ENCODE measurements around the gene CHCHD5.

The CHCHD5 gene

GRCh38 chr2:112540906-112541305, 43.5 kb upstream of the CHCHD5 start:
- Histone ChIP-seq H3K9me3 (ENCODE audit: control insufficient read depth, insufficient read depth, low read length) (no peaks in the 10 kb centered on the region), H3K27me3 (ENCODE audit: control insufficient read depth, low read length) (no peaks in the 10 kb centered on the region), H3K9me2 (replicated peaks; ENCODE audit: control insufficient read depth, low read length) (no peaks in the 10 kb centered on the region), H3K4me1 (ENCODE audit: control insufficient read depth, low read length) (peaks cover 26% of the 10 kb centered on the region), H3F3A (ENCODE audit: control insufficient read depth, insufficient read depth) (peaks cover 12% of the 10 kb centered on the region), H3K4me2 (ENCODE audit: low read length) (peak overlapping the region; percentile 85), H4K20me1 (ENCODE audit: control insufficient read depth, insufficient read depth, low read depth, low read length) (peaks cover 13% of the 10 kb centered on the region; the same call in 1 of the 2 replicates), H3K36me3 (ENCODE audit: control insufficient read depth, low read length) (peaks cover 29% of the 10 kb centered on the region), H3K27ac (ENCODE audit: low read depth, low read length) (peak overlapping the region; percentile 77), H3K4me3 (ENCODE audit: low read length) (peak overlapping the region; percentile 97), H3K79me2 (ENCODE audit: control insufficient read depth, low read length) (peaks cover 48% of the 10 kb centered on the region)
- TF ChIP-seq EZH2phosphoT487 (IDR thresholded peaks at IDR 0.05; ENCODE audit: borderline replicate concordance, low read length): no peak
- TF ChIP-seq, protein P1, sequence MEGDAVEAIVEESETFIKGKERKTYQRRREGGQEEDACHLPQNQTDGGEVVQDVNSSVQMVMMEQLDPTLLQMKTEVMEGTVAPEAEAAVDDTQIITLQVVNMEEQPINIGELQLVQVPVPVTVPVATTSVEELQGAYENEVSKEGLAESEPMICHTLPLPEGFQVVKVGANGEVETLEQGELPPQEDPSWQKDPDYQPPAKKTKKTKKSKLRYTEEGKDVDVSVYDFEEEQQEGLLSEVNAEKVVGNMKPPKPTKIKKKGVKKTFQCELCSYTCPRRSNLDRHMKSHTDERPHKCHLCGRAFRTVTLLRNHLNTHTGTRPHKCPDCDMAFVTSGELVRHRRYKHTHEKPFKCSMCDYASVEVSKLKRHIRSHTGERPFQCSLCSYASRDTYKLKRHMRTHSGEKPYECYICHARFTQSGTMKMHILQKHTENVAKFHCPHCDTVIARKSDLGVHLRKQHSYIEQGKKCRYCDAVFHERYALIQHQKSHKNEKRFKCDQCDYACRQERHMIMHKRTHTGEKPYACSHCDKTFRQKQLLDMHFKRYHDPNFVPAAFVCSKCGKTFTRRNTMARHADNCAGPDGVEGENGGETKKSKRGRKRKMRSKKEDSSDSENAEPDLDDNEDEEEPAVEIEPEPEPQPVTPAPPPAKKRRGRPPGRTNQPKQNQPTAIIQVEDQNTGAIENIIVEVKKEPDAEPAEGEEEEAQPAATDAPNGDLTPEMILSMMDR (IDR thresholded peaks at IDR 0.05; ENCODE audit: low read depth, low read length, poor library complexity, severe bottlenecking): no peak

DNA sequence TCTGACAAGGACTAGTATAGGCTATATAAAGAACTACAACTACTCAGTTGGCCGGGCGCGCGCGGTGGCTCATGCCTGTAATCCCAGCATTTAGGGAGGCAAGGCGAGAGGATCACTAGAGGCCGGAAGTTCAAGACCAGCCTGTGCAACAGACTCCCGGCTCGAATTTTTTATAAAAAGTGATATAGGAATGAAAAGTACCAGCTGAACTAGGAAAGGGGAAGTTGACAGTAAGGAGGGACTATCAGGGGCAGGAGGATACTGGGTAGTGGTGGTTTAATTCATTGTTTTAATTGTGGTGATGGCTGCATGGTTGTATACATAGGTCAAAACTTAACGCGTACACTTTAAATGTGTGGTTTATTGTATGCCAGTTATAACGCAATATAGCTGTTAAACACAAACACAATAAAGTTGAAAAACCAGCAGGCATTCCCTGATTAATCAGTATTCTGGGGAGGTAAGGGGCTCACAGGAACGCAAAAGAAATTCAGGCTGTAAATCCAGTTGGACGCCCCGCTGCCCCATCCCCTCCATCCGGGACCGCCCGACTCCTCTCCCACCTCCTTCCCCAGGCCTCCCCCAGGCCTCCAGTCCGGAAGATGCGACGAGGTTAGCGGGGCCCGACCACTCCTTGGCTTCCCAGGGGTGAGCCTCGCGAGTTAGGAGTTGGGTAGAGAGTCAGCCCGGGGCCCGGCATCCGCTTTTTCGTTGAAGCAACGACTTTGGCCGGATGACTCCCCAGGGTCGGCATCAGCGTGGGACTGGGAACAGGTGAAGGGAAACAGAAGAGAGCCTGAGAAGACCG, 42.9 kb upstream of the CHCHD5 start:
- no peaks in the 10 kb centered on the region for H3K9me2 ChIP-seq (replicated peaks; ENCODE audit: control insufficient read depth, low read length)
- TF ChIP-seq, protein P1 (IDR thresholded peaks at IDR 0.05; ENCODE audit: low read depth, low read length, poor library complexity, severe bottlenecking): no peak
- TF ChIP-seq EZH2phosphoT487 (IDR thresholded peaks at IDR 0.05; ENCODE audit: borderline replicate concordance, low read length): no peak

DNA sequence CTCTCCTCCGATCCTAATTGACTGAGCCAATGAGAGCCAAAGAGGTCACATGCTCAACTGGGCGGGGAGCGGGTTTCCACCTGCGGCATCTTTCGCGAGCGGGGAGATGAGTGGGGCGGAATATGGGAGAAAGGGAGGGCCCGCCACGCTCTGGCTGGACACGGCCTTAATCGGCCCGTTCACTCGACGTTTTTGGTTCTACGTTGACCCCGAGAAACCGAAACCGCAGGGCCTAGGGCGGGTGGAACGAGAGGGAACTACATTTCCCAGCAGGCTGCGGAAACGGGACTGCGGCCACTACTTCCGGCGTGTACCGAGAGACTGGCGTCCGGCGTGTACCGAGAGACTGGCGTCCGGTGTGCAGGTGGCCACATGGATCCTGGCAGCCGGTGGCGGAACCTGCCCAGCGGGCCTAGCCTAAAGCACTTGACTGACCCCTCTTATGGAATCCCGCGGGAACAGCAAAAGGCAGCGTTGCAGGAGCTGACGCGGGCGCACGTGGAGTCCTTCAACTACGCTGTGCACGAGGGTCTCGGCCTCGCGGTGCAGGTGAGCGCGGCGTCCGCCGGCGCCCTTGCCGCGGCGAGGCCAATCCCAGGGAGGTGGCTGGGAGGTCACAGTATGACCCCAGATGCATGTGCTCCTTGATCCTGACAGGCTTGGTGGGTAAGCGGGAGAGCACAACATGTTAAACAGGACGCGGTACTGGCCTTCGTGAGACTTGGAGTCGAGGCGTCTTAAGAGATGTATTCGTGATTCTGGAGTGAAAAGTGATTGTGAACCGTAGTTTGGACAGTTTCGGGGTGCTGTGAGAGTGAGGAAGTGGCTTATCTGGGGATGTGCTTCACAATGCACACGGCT, 42.1 kb upstream of the CHCHD5 start, which contains the start of gene POLR1B:
POLR1B (plus strand) TSS at position 343 of the 861 bp plus-strand sequence; CDS start at position 373, 30 bp downstream.
- peaks cover 42% of the 10 kb centered on the region for H3K36me3 ChIP-seq (ENCODE audit: control insufficient read depth, low read length)
- no peaks in the 10 kb centered on the region for H3K9me3 ChIP-seq (ENCODE audit: control insufficient read depth, insufficient read depth, low read length)
- H3K79me2 ChIP-seq (ENCODE audit: control insufficient read depth, low read length): peaks cover 61% of the 10 kb centered on the region
- peaks cover 13% of the 10 kb centered on the region; the same call in 1 of the 2 replicates for H4K20me1 ChIP-seq (ENCODE audit: control insufficient read depth, insufficient read depth, low read depth, low read length)
- peak within 1 kb of the TSS; percentile 77 for H3K27ac ChIP-seq (ENCODE audit: low read depth, low read length)
- peak within 1 kb of the TSS; percentile 85 for H3K4me2 ChIP-seq (ENCODE audit: low read length)
- TF ChIP-seq, protein P1 (IDR thresholded peaks at IDR 0.05; ENCODE audit: low read depth, low read length, poor library complexity, severe bottlenecking): no peak
- TF ChIP-seq EZH2phosphoT487 (IDR thresholded peaks at IDR 0.05; ENCODE audit: borderline replicate concordance, low read length): no peak
- peak within 1 kb of the TSS; percentile 97 for H3K4me3 ChIP-seq (ENCODE audit: low read length)
- no peaks in the 10 kb centered on the region for H3K9me2 ChIP-seq (replicated peaks; ENCODE audit: control insufficient read depth, low read length)
- no peaks in the 10 kb centered on the region for H3K27me3 ChIP-seq (ENCODE audit: control insufficient read depth, low read length)
- H3K4me1 ChIP-seq (ENCODE audit: control insufficient read depth, low read length): peaks cover 26% of the 10 kb centered on the region
- H3F3A ChIP-seq (ENCODE audit: control insufficient read depth, insufficient read depth): peaks cover 12% of the 10 kb centered on the region

More for the DNA sequence above, 42.9 kb upstream of the CHCHD5 start:
- H3K36me3 ChIP-seq (ENCODE audit: control insufficient read depth, low read length): peaks cover 34% of the 10 kb centered on the region
- peaks cover 13% of the 10 kb centered on the region; the same call in 1 of the 2 replicates for H4K20me1 ChIP-seq (ENCODE audit: control insufficient read depth, insufficient read depth, low read depth, low read length)
- peak overlapping the region; percentile 97 for H3K4me3 ChIP-seq (ENCODE audit: low read length)
- peak overlapping the region; percentile 85 for H3K4me2 ChIP-seq (ENCODE audit: low read length)
- peaks cover 12% of the 10 kb centered on the region for H3F3A ChIP-seq (ENCODE audit: control insufficient read depth, insufficient read depth)
- peaks cover 26% of the 10 kb centered on the region for H3K4me1 ChIP-seq (ENCODE audit: control insufficient read depth, low read length)
- no peaks in the 10 kb centered on the region for H3K9me3 ChIP-seq (ENCODE audit: control insufficient read depth, insufficient read depth, low read length)
- peak overlapping the region; percentile 77 for H3K27ac ChIP-seq (ENCODE audit: low read depth, low read length)
- peaks cover 53% of the 10 kb centered on the region for H3K79me2 ChIP-seq (ENCODE audit: control insufficient read depth, low read length)
- no peaks in the 10 kb centered on the region for H3K27me3 ChIP-seq (ENCODE audit: control insufficient read depth, low read length)

All from DOHH2 (cell line).